Trophoblast cell (in vitro differentiated cells and primary cell): ENCODE data around the gene TMC3.

Experiments
- DNase-seq, 2 donors: peaks; one replicate each; pipeline ENCODE4 v3.0.0-alpha.2; 2016
- H2AFZ ChIP-seq: 2 replicates; pipeline ENCODE4 v1.6.1; 2013; ENCODE audit warnings: low read length, moderate library complexity, mild to moderate bottlenecking; ENCODE audit not compliant: insufficient read depth, poor library complexity
- H2AK5ac ChIP-seq: 2 replicates; pipeline ENCODE4 v1.6.1; 2013; ENCODE audit warnings: mild to moderate bottlenecking, low read length
- H2BK120ac ChIP-seq: 2 replicates; pipeline ENCODE4 v1.6.1; 2013; ENCODE audit warnings: low read length, mild to moderate bottlenecking, moderate library complexity; ENCODE audit not compliant: insufficient read depth, poor library complexity
- H2BK12ac ChIP-seq: 2 replicates; pipeline ENCODE4 v1.6.1; 2013; ENCODE audit warnings: mild to moderate bottlenecking, low read length, moderate library complexity
- H2BK5ac ChIP-seq: 2 replicates; pipeline ENCODE4 v1.6.1; 2013; ENCODE audit warnings: low read length, low read depth, moderate library complexity, mild to moderate bottlenecking; ENCODE audit not compliant: poor library complexity
- H3K14ac ChIP-seq: 2 replicates; pipeline ENCODE4 v1.6.1; 2013; ENCODE audit warnings: mild to moderate bottlenecking, low read length
- H3K18ac ChIP-seq: 2 replicates; pipeline ENCODE4 v1.6.1; 2013; ENCODE audit warnings: mild to moderate bottlenecking, low read length
- H3K23ac ChIP-seq: 2 replicates; pipeline ENCODE4 v1.6.1; 2013; ENCODE audit warnings: low read length
- H3K27ac ChIP-seq: 2 replicates; pipeline ENCODE4 v1.5.1; 2013; ENCODE audit warnings: low read depth, mild to moderate bottlenecking, inconsistent platforms, low read length, moderate library complexity
- H3K27me3 ChIP-seq: 2 replicates; pipeline ENCODE4 v1.6.1; 2013; ENCODE audit warnings: inconsistent platforms, mild to moderate bottlenecking, low read length, moderate library complexity; ENCODE audit not compliant: insufficient read depth
- H3K36me3 ChIP-seq, 2 experiments: 1 replicate in 1 of 2; 2 replicates in 1 of 2; pipeline ENCODE4 v1.6.1; 2013; ENCODE audit warnings: low read length in 2 of 2, mild to moderate bottlenecking in 2 of 2, moderate library complexity in 1 of 2; ENCODE audit not compliant: insufficient read depth in 2 of 2, control insufficient read depth in 1 of 2
- H3K4ac ChIP-seq: 2 replicates; pipeline ENCODE4 v1.6.1; 2013; ENCODE audit warnings: low read depth, mild to moderate bottlenecking, low read length, moderate library complexity
- H3K4me1 ChIP-seq, 2 experiments: 1 replicate in 1 of 2; 2 replicates in 1 of 2; pipeline ENCODE4 v1.6.1; 2013; ENCODE audit warnings: low read length in 2 of 2, mild to moderate bottlenecking in 2 of 2, moderate library complexity in 1 of 2; ENCODE audit not compliant: insufficient read depth in 2 of 2, control insufficient read depth in 1 of 2
- H3K4me2 ChIP-seq: 2 replicates; pipeline ENCODE4 v1.6.1; 2013; ENCODE audit warnings: inconsistent platforms, mild to moderate bottlenecking, low read length, moderate library complexity
- H3K4me3 ChIP-seq: 2 replicates; pipeline ENCODE4 v1.5.1; 2013; ENCODE audit warnings: mild to moderate bottlenecking, low read depth, low read length, inconsistent platforms
- H3K79me1 ChIP-seq: one replicate; pipeline ENCODE4 v1.6.1; 2013; ENCODE audit warnings: low read length
- H3K79me2 ChIP-seq: 2 replicates; pipeline ENCODE4 v1.6.1; 2013; ENCODE audit warnings: low read length, mild to moderate bottlenecking; ENCODE audit not compliant: control insufficient read depth, insufficient read depth, poor library complexity
- H3K9ac ChIP-seq: 2 replicates; pipeline ENCODE4 v1.6.1; 2013; ENCODE audit warnings: mild to moderate bottlenecking, low read length
- H3K9me3 ChIP-seq: 2 replicates; pipeline ENCODE4 v1.6.1; 2013; ENCODE audit warnings: low read depth, mild to moderate bottlenecking, control low read depth, inconsistent platforms, low read length; ENCODE audit not compliant: insufficient read depth
- H4K12ac ChIP-seq: 2 replicates; pipeline ENCODE4 v1.6.1; 2013; ENCODE audit warnings: low read depth, mild to moderate bottlenecking, low read length, moderate library complexity
- H4K8ac ChIP-seq: 2 replicates; pipeline ENCODE4 v1.6.1; 2013; ENCODE audit warnings: low read depth, mild to moderate bottlenecking, low read length, moderate library complexity
- H4K91ac ChIP-seq: one replicate; pipeline ENCODE4 v1.6.1; 2013; ENCODE audit warnings: low read depth, mild to moderate bottlenecking, low read length, moderate library complexity
- WGBS: extraction: QIAGEN DNeasy Blood & Tissue Kit; methylation state at CpG from one replicate; pipeline ENCODE4 v1.1.7; 2013; ENCODE audit warnings: missing lambda C conversion rate; ENCODE audit not compliant: insufficient read length, insufficient coverage; ENCODE audit errors: extremely low coverage; 5-methylcytosine and 5-hydroxymethylcytosine counted together

TMC3 gene

GRCh38 chr15:81391657-81392056 lies 17.6 kb upstream of the TMC3 start:
- no peaks in the 10 kb centered on the region for H3K36me3 ChIP-seq
- H3K4ac ChIP-seq, result no peak overlapping the region
- no peaks in the 10 kb centered on the region for H3K27me3 ChIP-seq
- no peak overlapping the region for H3K23ac ChIP-seq
- H3K27ac ChIP-seq, result no peak overlapping the region
- no peak overlapping the region for H4K91ac ChIP-seq
- no peak overlapping the region for H3K9ac ChIP-seq
- H3K4me1 ChIP-seq, result no peaks in the 10 kb centered on the region
- no peaks in the 10 kb centered on the region for H3K9me3 ChIP-seq
- WGBS, result no CpG with 5 or more reads among the region's 2 CpGs
- no peak overlapping the region for H2BK12ac ChIP-seq
- no peak overlapping the region for H4K12ac ChIP-seq
- no peaks in the 10 kb centered on the region for H3K79me2 ChIP-seq
- no peak overlapping the region for H4K8ac ChIP-seq
- H3K18ac ChIP-seq, result no peak overlapping the region
- no peak overlapping the region for H3K4me2 ChIP-seq
- no peak overlapping the region for H2AFZ ChIP-seq
- no peak overlapping the region for H3K14ac ChIP-seq
- no peak overlapping the region for H3K4me3 ChIP-seq
- H2AK5ac ChIP-seq, result no peak overlapping the region
- DNase-seq, result no peak
- H2BK120ac ChIP-seq, result no peak overlapping the region
- no peak overlapping the region for H2BK5ac ChIP-seq
- H3K79me1 ChIP-seq, result no peaks in the 10 kb centered on the region

- H2BK120ac ChIP-seq, result no peak overlapping the region
- H3K79me1 ChIP-seq, result no peaks in the 10 kb centered on the region
Measured at GRCh38 chr15:81388436-81388770, 14.4 kb upstream of the TMC3 start.

DNA sequence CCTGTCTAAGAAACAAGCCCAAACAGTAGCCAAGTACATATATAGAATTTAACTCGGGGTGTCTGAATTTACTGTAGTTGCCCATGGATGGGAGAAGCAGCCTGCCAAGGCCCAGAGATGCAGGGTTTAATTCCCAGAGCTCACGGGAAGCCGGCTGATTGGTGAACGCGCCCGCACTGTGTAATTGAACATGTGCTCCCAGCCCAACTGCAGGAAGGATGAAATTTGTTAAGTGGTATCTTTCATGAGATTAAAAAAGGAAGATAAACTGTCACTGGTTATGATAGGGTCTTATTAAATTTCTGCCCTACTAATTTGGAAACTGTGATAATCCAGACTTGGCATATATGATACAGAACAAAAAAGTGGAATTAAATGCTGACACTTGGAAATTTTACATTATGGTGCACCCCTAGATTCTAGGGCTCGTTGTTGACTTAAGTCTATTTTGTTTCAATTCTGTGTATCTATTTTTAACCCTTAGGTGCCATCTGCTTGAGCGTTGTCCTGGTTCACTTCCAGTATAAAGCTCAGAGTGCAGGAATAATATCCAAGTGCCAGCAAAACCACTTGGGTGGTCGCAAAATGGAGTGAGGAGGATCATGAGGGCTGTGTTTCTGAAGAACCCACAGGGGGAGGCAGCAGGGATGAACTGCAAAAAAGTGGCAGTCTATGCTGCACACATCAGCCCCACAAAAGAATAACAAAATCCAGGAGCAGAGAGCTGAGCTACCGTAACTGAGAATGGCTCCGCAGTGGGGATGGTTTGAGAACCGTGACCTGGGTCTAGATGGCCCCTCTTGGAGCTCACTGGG lies 13.8 kb upstream of the TMC3 start:
- Histone ChIP-seq H3K4ac (no peak overlapping the region), H2BK120ac (no peak overlapping the region), H3K79me2 (no peaks in the 10 kb centered on the region), H3K27me3 (no peaks in the 10 kb centered on the region), H3K18ac (no peak overlapping the region), H3K4me1 (no peaks in the 10 kb centered on the region), H4K12ac (no peak overlapping the region), H3K9ac (no peak overlapping the region), H3K36me3 (no peaks in the 10 kb centered on the region), H3K23ac (no peak overlapping the region), H3K4me3 (no peak overlapping the region), H2BK5ac (no peak overlapping the region), H2AK5ac (no peak overlapping the region), H3K79me1 (no peaks in the 10 kb centered on the region), H2BK12ac (no peak overlapping the region), H3K4me2 (no peak overlapping the region), H3K27ac (no peak overlapping the region), H3K9me3 (peaks cover 1% of the 10 kb centered on the region), H3K14ac (no peak overlapping the region), H2AFZ (no peak overlapping the region), H4K91ac (no peak overlapping the region), H4K8ac (no peak overlapping the region)
- whole genome bisulfite sequencing, result no CpG with 5 or more reads among the region's 12 CpGs
- no peak for DNase-seq

More at GRCh38 chr15:81388436-81388770, 14.4 kb upstream of the TMC3 start:
- Histone ChIP-seq H2AK5ac (no peak overlapping the region), H2AFZ (no peak overlapping the region), H3K18ac (no peak overlapping the region), H3K14ac (no peak overlapping the region), H4K12ac (no peak overlapping the region), H3K4me1 (no peaks in the 10 kb centered on the region), H3K79me2 (no peaks in the 10 kb centered on the region), H4K8ac (no peak overlapping the region), H3K36me3 (no peaks in the 10 kb centered on the region), H3K4me3 (no peak overlapping the region), H3K9ac (no peak overlapping the region), H4K91ac (no peak overlapping the region), H2BK5ac (no peak overlapping the region), H3K27ac (no peak overlapping the region), H3K23ac (no peak overlapping the region), H2BK12ac (no peak overlapping the region), H3K27me3 (no peaks in the 10 kb centered on the region), H3K9me3 (peaks cover 1% of the 10 kb centered on the region), H3K4ac (no peak overlapping the region), H3K4me2 (no peak overlapping the region)
- no CpG with 5 or more reads among the region's 1 CpG for WGBS
- DNase-seq, result no peak

DNA sequence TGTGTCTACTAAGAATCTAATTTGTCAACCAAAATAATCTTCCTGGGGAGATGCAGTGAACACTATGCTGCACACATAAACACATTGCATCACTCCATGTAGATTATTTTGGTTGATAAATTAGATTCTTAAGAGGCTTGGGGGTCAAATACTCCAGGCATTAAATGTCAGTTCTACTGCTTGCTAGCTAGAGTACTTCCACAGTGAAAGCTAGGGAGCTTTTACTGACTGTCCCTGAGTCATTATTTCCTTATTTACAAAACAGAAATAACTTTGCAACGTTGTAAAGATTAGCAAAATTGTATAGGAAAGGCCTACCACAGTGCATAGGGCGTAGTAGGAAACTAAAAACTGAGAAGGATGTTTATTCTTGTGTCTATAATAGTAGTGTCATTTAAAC lies 12.9 kb upstream of the TMC3 start:
- H4K91ac ChIP-seq, result no peak overlapping the region
- no peak for DNase-seq

More for the DNA sequence above, 12.9 kb upstream of the TMC3 start:
- Histone ChIP-seq H2BK12ac (no peak overlapping the region), H2BK120ac (no peak overlapping the region), H3K4me1 (no peaks in the 10 kb centered on the region), H2AFZ (no peak overlapping the region), H3K23ac (no peak overlapping the region), H4K8ac (no peak overlapping the region), H3K18ac (no peak overlapping the region), H3K9me3 (peaks cover 1% of the 10 kb centered on the region), H4K12ac (no peak overlapping the region), H3K4ac (no peak overlapping the region), H2AK5ac (no peak overlapping the region), H3K14ac (no peak overlapping the region), H2BK5ac (no peak overlapping the region), H3K79me2 (no peaks in the 10 kb centered on the region), H3K4me2 (no peak overlapping the region), H3K27ac (no peak overlapping the region), H3K9ac (no peak overlapping the region), H3K36me3 (no peaks in the 10 kb centered on the region), H3K4me3 (no peak overlapping the region), H3K79me1 (no peaks in the 10 kb centered on the region), H3K27me3 (no peaks in the 10 kb centered on the region)
- WGBS, result no CpG with 5 or more reads among the region's 2 CpGs
